Fibroblast of villous mesenchyme (primary cell): Measurements from ENCODE around the gene CXorf65. TPM values are rescaled to one million over a fixed set of nuclear protein-coding genes. Genes with fewer than 3 reads are reported as not detected.

Source experiments
- DNase-seq: peaks from one replicate; pipeline ENCODE4 v3.0.0-alpha.2; 2010; ENCODE audit warnings: low read depth
- H3K4me3 ChIP-seq: 2 replicates; pipeline ENCODE4 v1.5.1; 2011; ENCODE audit warnings: low read depth, mild to moderate bottlenecking, low read length
- total RNA-seq: library from RNA; depleted of rRNA; stranded (reverse); fragments of >200 nt; gene quantifications from 2 replicates; pipeline ENCODE4 v1.2.3, GENCODE V29; 2012
- TF ChIP-seq, protein P1 (sequence below): IDR thresholded peaks from 2 replicates; pipeline ENCODE4 v1.5.1; 2012; ENCODE audit warnings: low read depth, mild to moderate bottlenecking, low read length; ENCODE audit not compliant: insufficient read depth

Gene CXorf65
- total RNA-seq, 1 donor = not detected

DNA sequence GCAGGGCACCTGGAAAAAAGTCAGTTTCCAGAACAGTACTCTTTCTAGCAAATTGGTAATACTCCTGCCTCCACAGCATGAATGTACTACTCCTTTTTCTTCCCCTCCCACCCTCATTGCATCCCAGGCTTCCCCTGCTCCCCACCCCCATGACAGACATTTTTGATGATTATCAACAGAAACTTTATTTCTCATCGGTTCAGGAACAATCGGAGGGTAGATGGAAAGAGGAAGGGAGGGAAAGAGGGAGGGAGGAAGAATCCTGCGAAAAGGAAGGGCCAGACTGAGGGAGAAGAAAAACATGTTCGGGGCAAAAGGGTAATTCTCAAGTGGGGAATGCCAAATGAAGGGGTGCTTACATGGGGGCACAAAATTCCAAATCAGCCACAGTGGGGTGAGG, 705 bp upstream of the CXorf65 start:
- no peak for DNase-seq
- no peak overlapping the region for H3K4me3 ChIP-seq
- TF ChIP-seq, protein P1, sequence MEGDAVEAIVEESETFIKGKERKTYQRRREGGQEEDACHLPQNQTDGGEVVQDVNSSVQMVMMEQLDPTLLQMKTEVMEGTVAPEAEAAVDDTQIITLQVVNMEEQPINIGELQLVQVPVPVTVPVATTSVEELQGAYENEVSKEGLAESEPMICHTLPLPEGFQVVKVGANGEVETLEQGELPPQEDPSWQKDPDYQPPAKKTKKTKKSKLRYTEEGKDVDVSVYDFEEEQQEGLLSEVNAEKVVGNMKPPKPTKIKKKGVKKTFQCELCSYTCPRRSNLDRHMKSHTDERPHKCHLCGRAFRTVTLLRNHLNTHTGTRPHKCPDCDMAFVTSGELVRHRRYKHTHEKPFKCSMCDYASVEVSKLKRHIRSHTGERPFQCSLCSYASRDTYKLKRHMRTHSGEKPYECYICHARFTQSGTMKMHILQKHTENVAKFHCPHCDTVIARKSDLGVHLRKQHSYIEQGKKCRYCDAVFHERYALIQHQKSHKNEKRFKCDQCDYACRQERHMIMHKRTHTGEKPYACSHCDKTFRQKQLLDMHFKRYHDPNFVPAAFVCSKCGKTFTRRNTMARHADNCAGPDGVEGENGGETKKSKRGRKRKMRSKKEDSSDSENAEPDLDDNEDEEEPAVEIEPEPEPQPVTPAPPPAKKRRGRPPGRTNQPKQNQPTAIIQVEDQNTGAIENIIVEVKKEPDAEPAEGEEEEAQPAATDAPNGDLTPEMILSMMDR = no peak

DNA sequence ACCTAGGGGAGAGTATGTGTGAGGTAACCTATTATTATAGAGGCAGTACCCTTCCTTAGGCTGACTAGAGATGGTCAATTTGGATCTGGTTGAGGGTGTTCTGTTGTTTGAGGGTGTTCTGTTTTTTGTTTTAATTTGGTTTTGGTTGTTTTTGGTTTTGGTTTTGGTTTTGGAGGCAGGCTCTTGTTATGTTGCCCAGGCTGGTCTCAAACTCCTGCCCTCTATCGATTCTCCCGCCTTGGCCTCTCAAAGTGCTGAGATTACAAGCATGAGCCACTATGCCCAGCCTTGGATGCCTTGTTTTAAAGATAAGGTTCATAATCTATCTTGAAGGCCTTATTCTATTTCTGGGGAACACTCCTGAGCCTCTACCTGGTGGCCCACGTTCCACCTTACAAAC, 912 bp downstream of the CXorf65 start:
- no peak overlapping the region for H3K4me3 ChIP-seq
- DNase-seq = no peak
- TF ChIP-seq, protein P1 = no peak

DNA sequence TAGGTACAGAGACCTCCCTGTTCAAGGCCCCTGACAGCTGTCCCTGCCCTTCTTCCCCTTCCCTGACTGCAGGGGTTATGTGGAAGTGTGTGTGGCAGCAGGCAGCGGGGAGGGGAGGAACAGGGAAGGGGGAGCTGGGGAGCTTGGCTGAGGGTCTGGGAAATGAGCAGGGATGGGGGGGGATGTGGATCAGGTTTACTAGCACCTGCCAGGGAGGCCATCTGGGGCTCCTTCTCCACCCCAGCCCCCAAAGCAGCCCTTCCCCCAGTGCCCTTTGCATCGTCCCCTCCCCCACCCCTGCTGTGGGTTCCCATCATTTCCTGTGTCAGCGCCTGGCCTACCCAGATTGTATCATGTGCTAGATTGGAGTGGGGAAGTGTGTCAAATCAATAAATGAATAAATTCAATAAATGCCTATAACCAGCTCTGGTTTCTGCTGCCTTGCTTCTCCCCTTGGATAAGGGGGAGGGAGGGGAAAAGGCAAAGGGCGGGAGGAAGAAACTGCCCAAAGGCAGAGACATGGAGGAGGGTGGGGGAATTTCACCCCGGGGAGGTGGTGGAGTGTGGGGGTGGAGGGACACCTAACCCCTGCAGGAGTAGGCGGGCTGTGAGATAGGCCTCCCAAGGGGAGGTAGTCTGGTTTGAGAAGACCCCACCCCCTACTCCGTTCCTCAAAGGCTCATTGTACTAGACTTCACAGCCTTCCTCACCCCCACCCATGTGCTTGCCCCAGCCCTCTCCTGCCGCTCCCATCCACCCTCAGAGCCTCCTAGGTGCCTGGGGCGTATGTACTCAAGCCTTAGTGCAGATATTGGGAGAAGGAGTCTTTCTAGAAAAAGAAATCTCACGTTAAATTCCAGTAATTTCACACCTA, 3.2 kb downstream of the CXorf65 start:
- H3K4me3 ChIP-seq = no peak overlapping the region
- DNase-seq = no peak
- TF ChIP-seq, protein P1 = no peak

DNA sequence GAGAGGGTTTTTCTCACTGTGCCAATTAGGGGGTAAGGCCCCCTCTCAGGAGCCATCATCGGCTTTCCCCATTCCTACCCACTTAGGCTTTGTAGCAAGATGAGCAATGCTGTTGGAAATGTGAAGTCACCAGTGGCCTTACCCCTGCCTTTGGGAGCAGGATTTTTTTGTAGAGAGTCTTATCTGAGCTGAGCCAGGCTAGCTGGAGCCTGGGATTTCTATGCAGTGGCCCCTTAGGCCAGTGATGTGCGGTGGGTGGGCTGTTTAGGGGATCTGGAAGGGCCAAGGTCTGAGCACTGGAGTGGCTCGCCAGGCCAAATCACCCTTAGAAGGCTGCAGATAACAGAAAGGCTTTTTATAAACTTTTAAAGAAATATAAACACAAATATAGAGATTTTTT, 4.2 kb downstream of the CXorf65 start:
- no peak overlapping the region for H3K4me3 ChIP-seq
- no peak for DNase-seq
- TF ChIP-seq, protein P1 = no peak

DNA sequence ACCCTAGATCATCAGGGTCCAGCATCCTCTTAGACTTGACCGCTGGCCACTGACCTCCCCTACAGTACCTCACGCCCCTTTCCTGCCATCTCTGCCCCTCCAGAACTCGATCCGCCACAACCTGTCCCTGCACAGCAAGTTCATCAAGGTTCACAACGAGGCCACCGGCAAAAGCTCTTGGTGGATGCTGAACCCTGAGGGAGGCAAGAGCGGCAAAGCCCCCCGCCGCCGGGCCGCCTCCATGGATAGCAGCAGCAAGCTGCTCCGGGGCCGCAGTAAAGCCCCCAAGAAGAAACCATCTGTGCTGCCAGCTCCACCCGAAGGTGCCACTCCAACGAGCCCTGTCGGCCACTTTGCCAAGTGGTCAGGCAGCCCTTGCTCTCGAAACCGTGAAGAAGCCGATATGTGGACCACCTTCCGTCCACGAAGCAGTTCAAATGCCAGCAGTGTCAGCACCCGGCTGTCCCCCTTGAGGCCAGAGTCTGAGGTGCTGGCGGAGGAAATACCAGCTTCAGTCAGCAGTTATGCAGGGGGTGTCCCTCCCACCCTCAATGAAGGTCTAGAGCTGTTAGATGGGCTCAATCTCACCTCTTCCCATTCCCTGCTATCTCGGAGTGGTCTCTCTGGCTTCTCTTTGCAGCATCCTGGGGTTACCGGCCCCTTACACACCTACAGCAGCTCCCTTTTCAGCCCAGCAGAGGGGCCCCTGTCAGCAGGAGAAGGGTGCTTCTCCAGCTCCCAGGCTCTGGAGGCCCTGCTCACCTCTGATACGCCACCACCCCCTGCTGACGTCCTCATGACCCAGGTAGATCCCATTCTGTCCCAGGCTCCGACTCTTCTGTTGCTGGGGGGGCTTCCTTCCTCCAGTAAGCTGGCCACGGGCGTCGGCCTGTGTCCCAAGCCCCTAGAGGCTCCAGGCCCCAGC, 5.7 kb downstream of the CXorf65 start:
- H3K4me3 ChIP-seq = no peak overlapping the region
- no peak for DNase-seq
- TF ChIP-seq, protein P1 = no peak

DNA sequence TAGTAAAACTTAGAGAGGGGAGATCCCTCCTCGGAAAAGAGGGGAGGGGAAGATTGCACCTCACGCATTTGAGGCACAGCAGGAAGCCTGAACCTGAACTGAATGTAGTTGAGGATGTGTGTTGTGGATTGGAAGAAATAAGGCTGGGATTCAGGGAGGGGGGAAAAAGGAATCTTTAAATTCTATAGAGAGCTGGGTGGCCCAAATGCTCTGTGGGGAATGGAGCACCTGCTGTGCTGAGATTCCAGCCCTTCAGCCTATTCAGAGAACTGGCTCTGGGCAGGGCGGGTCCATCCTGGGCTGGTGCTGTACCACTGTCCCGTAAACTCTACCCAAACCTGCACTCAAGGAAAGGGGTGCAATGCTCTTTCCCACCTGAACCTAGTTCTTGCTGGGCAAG, 6.8 kb downstream of the CXorf65 start:
- no peak overlapping the region for H3K4me3 ChIP-seq
- TF ChIP-seq, protein P1 = no peak
- DNase-seq = no peak
